Spinal cord (tissue), 4 donors: ENCODE data around the gene FBXO8. TPM values are rescaled to one million over a fixed set of nuclear protein-coding genes. Genes with fewer than 3 reads are reported as not detected.

Experiments
- polyA plus RNA-seq, 2 donors: library from polyadenylated mRNA; unstranded; fragments of 120-200 nt; gene quantifications; one replicate each; pipeline ENCODE4 v1.2.1, GENCODE V29; 2013; ENCODE audit not compliant: insufficient read length in 2 of 2
- total RNA-seq, 2 donors: library from RNA; depleted of rRNA in 1 of 2; stranded (reverse); fragments of 120-200 nt in 1 of 2; fragments of >200 nt in 1 of 2; gene quantifications; one replicate each; pipeline versions ENCODE4 v1.2.3 to v1.2.4, GENCODE V29; 2013 to 2014

Gene FBXO8
- total and polyA plus RNA-seq, 4 donors, result 21.9 to 51.0 (median 34.1) TPM

Other genes starting within 250 kb of the FBXO8 start
- 10 to 100 TPM; 20.3 to 32.9 TPM for gene CEP44, start 244 bp upstream of the FBXO8 start, total RNA-seq
- 10 to 100 TPM; 12.6 to 13.3 TPM for gene CEP44, start 244 bp upstream of the FBXO8 start, polyA plus RNA-seq
- 10 to 100 TPM in 1 of 2 donors, 1 to 10 TPM in 1; 5.5 to 14.8 TPM for gene HPGD, start 238.8 kb upstream of the FBXO8 start, total RNA-seq
- gene HPGD, start 238.8 kb upstream of the FBXO8 start, polyA plus RNA-seq, result 1 to 10 TPM; 3.5 to 5.9 TPM